Liver (tissue), 9 donors: ENCODE measurements around the gene HDAC2. TPM values are rescaled to one million over a fixed set of nuclear protein-coding genes. Genes with fewer than 3 reads are reported as not detected.

Source experiments
- DNase-seq: peaks from one replicate; pipeline ENCODE4 v3.0.0-alpha.2; 2017; ENCODE audit warnings: low spot score
- H3K27ac ChIP-seq, 2 donors: one replicate each; pipeline ENCODE4 v1.7.0; 2013; ENCODE audit warnings: inconsistent platforms in 2 of 2, low read length in 2 of 2, control low read depth in 1 of 2, low read depth in 1 of 2, mild to moderate bottlenecking in 1 of 2
- H3K27me3 ChIP-seq, 4 donors: one replicate each; pipeline versions ENCODE4 v1.6.1 to v1.7.0; 2013; ENCODE audit warnings: low read length in 3 of 4, inconsistent platforms in 1 of 4, mild to moderate bottlenecking in 1 of 4, moderate library complexity in 1 of 4; ENCODE audit not compliant: control insufficient read depth in 4 of 4, insufficient read depth in 4 of 4
- H3K36me3 ChIP-seq, 4 donors: one replicate each; pipeline versions ENCODE4 v1.6.1 to v1.7.0; 2013; ENCODE audit warnings: low read length in 3 of 4, mild to moderate bottlenecking in 3 of 4, low read depth in 1 of 4, moderate library complexity in 1 of 4; ENCODE audit not compliant: control insufficient read depth in 4 of 4, insufficient read depth in 3 of 4
- H3K4me1 ChIP-seq, 4 donors: one replicate each; pipeline versions ENCODE4 v1.6.1 to v1.7.0; 2013; ENCODE audit warnings: low read length in 3 of 4, mild to moderate bottlenecking in 3 of 4, moderate library complexity in 1 of 4; ENCODE audit not compliant: control insufficient read depth in 4 of 4, insufficient read depth in 4 of 4
- H3K4me3 ChIP-seq, 3 donors: one replicate each; pipeline versions ENCODE4 v1.6.1 to v1.7.0; 2013; ENCODE audit warnings: low read length in 3 of 3, control low read depth in 1 of 3, low read depth in 1 of 3, mild to moderate bottlenecking in 1 of 3
- H3K9ac ChIP-seq, 2 donors: one replicate each; pipeline ENCODE4 v1.7.0; 2013; ENCODE audit warnings: low read length in 2 of 2, mild to moderate bottlenecking in 2 of 2, moderate library complexity in 2 of 2, control low read depth in 1 of 2, low read depth in 1 of 2
- H3K9me3 ChIP-seq, 4 donors: one replicate each; pipeline versions ENCODE4 v1.6.1 to v1.7.0; 2013; ENCODE audit warnings: low read length in 3 of 4; ENCODE audit not compliant: control insufficient read depth in 4 of 4
- ATF3 ChIP-seq: IDR thresholded peaks from 2 replicates; pipeline ENCODE4 v1.6.1; 2016; ENCODE audit warnings: antibody characterized with exemption
- CTCF ChIP-seq: fragments of 150-350 bp; IDR thresholded peaks from 2 replicates; pipeline ENCODE4 v1.5.1; 2017; ENCODE audit warnings: improper control_type of control experiment, low read depth, low read length; ENCODE audit not compliant: missing input control
- EGR1 ChIP-seq, 2 donors: IDR thresholded peaks; 2 replicates each; pipeline ENCODE4 v1.6.1; 2016 to 2018; ENCODE audit warnings: antibody characterized with exemption in 2 of 2, low read depth in 2 of 2
- FOXA2 ChIP-seq: IDR thresholded peaks from 2 replicates; pipeline ENCODE4 v1.6.1; 2016; ENCODE audit warnings: antibody characterized with exemption
- GABPA ChIP-seq, 2 donors: IDR thresholded peaks in 1 of 2; conservative IDR thresholded peaks in 1 of 2; 2 replicates each; pipeline ENCODE4 v1.6.1; 2016; ENCODE audit warnings: antibody characterized with exemption in 2 of 2, mild to moderate bottlenecking in 1 of 2, moderate library complexity in 1 of 2
- HNF4G ChIP-seq: IDR thresholded peaks from 2 replicates; pipeline ENCODE4 v1.6.1; 2016; ENCODE audit warnings: antibody characterized with exemption
- JUND ChIP-seq, 2 donors: IDR thresholded peaks; 2 replicates each; pipeline ENCODE4 v1.6.1; 2016; ENCODE audit warnings: antibody characterized with exemption in 2 of 2
- MAX ChIP-seq: IDR thresholded peaks from 2 replicates; pipeline ENCODE4 v1.6.1; 2016; ENCODE audit warnings: antibody characterized with exemption
- NR2F2 ChIP-seq: IDR thresholded peaks from 2 replicates; pipeline ENCODE4 v1.6.1; 2016; ENCODE audit warnings: antibody characterized with exemption
- REST ChIP-seq: IDR thresholded peaks from 2 replicates; pipeline ENCODE4 v1.6.1; 2016; ENCODE audit warnings: antibody characterized with exemption, mild to moderate bottlenecking
- RXRA ChIP-seq, 2 donors: IDR thresholded peaks; 2 replicates each; pipeline ENCODE4 v1.6.1; 2017 to 2018; ENCODE audit warnings: antibody characterized with exemption in 2 of 2, mild to moderate bottlenecking in 1 of 2
- SP1 ChIP-seq: IDR thresholded peaks from 2 replicates; pipeline ENCODE4 v1.6.1; 2018; ENCODE audit warnings: antibody characterized with exemption, mild to moderate bottlenecking
- YY1 ChIP-seq: IDR thresholded peaks from 2 replicates; pipeline ENCODE4 v1.6.1; 2016; ENCODE audit warnings: antibody characterized with exemption, mild to moderate bottlenecking
- ZBTB33 ChIP-seq: IDR thresholded peaks from 2 replicates; pipeline ENCODE4 v1.6.1; 2016; ENCODE audit warnings: antibody characterized with exemption
- WGBS: extraction: QIAGEN DNeasy Blood & Tissue Kit; methylation state at CpG from one replicate; pipeline ENCODE4 v1.1.7; 2013; 5-methylcytosine and 5-hydroxymethylcytosine counted together
- polyA plus RNA-seq, 2 donors: library from polyadenylated mRNA; stranded (reverse) in 1 of 2; unstranded in 1 of 2; fragments of 200-250 nt in 1 of 2; fragments of >200 nt in 1 of 2; fragmentation: Nextera tagmentation in 1 of 2; extraction: Ambion mirVana in 1 of 2; gene quantifications; one replicate each; pipeline versions ENCODE4 v1.2.1 to v1.2.3, GENCODE V29; 2013 to 2015
- total RNA-seq, 2 donors: library from RNA; depleted of rRNA; stranded (reverse); fragments of >200 nt; gene quantifications; one replicate each; pipeline ENCODE4 v1.2.3, GENCODE V29; 2014
- donor health status: healthy.
- donor health status: healthy.
- donor health status: healthy.
- donor health status: healthy.
- donor health status: healthy.

The HDAC2 gene
- total and polyA plus RNA-seq, 4 donors = 14.7 to 56.9 (median 21.0) TPM

GRCh38 chr6:113967777-113968176 lies 3.2 kb downstream of the HDAC2 start:
- H3K36me3 ChIP-seq = no peaks in the 10 kb centered on the region
- TF ChIP-seq ATF3 (no peak), GABPA (IDR thresholded peaks at IDR 0.05 in 1 of 2, conservative IDR thresholded peaks at IDR 0.05 in 1 of 2) (no peak), FOXA2 (no peak), SP1 (no peak)
- H3K27me3 ChIP-seq = no peaks in the 10 kb centered on the region
- no peak overlapping the region for H3K4me3 ChIP-seq
- H3K27ac ChIP-seq = no peak overlapping the region
- no peak for DNase-seq
- WGBS = 60% methylated on average over 3 of the region's 3 CpGs
- peaks cover 1 to 17% (median 9%) of the 10 kb centered on the region in 4 donors for H3K4me1 ChIP-seq
- no peak overlapping the region for H3K9ac ChIP-seq
- H3K9me3 ChIP-seq = no peaks in the 10 kb centered on the region

- DNase-seq = no peak
- Histone ChIP-seq H3K9ac (no peak overlapping the region), H3K27ac (no peak overlapping the region), H3K27me3 (no peaks in the 10 kb centered on the region), H3K4me1 (no peaks in the 10 kb centered on the region), H3K9me3 (no peaks in the 10 kb centered on the region), H3K36me3 (peaks cover 0 to 7% (median 0%) of the 10 kb centered on the region in 4 donors), H3K4me3 (no peak overlapping the region)
- 82% methylated on average over 2 of the region's 2 CpGs for WGBS
- TF ChIP-seq YY1 (no peak), ZBTB33 (no peak), RXRA (IDR thresholded peaks at IDR 0.05) (no peak), HNF4G (no peak), GABPA (IDR thresholded peaks at IDR 0.05 in 1 of 2, conservative IDR thresholded peaks at IDR 0.05 in 1 of 2) (no peak), NR2F2 (no peak), CTCF (no peak), FOXA2 (no peak), MAX (no peak), SP1 (no peak), ATF3 (no peak), JUND (IDR thresholded peaks at IDR 0.05) (no peak)
Measured at GRCh38 chr6:113960795-113961194, 10.2 kb downstream of the HDAC2 start.

- Histone ChIP-seq H3K4me1 (no peaks in the 10 kb centered on the region), H3K27me3 (no peaks in the 10 kb centered on the region), H3K4me3 (no peak overlapping the region), H3K36me3 (peaks cover 2 to 15% (median 4%) of the 10 kb centered on the region in 4 donors), H3K9ac (no peak overlapping the region), H3K27ac (no peak overlapping the region), H3K9me3 (no peaks in the 10 kb centered on the region)
- no peak for TF ChIP-seq REST
- TF ChIP-seq EGR1 (IDR thresholded peaks at IDR 0.05; ENCODE audit: low read depth in 2 of 2) = no peak
- TF ChIP-seq RXRA (IDR thresholded peaks at IDR 0.05) = no peak
- no peak for TF ChIP-seq CTCF
- DNase-seq = no peak
- WGBS = 93% methylated on average over 1 of the region's 1 CpG
Measured at GRCh38 chr6:113959235-113959634, 11.7 kb downstream of the HDAC2 start.
